HepG2 (cell line): ENCODE measurements around the gene DLEC1.

Experiments used
- ATF6 ChIP-seq: sonication (generic); formaldehyde crosslinking; conservative IDR thresholded peaks from 2 replicates; pipeline ENCODE4 v1.4.0; 2020; ENCODE audit warnings: missing genetic modification reagents
- CTCF ChIP-seq: sonication (generic); formaldehyde crosslinking; IDR thresholded peaks from 2 replicates; pipeline ENCODE4 v1.5.0; 2020; ENCODE audit warnings: mild to moderate bottlenecking, missing genetic modification reagents, moderate library complexity
- MNT ChIP-seq: fragments of 450-650 bp; IDR thresholded peaks from 2 replicates; pipeline ENCODE4 v1.6.1; 2016
- NFRKB ChIP-seq: fragments of 450-650 bp; IDR thresholded peaks from 2 replicates; pipeline ENCODE4 v1.6.1; 2017
- PATZ1 ChIP-seq: sonication (generic); formaldehyde crosslinking; IDR thresholded peaks from 2 replicates; pipeline ENCODE4 v1.4.0; 2020; ENCODE audit warnings: missing genetic modification reagents
- PHF8 ChIP-seq: sonication (generic); formaldehyde crosslinking; IDR thresholded peaks from 2 replicates; pipeline ENCODE4 v1.5.0; 2020; ENCODE audit warnings: missing genetic modification reagents
- RBM39 ChIP-seq: fragments of 200-400 bp; formaldehyde crosslinking; IDR thresholded peaks from one replicate; pipeline ENCODE4 v1.6.1; 2018; ENCODE audit warnings: antibody characterized with exemption, mild to moderate bottlenecking, low read depth, low read length; ENCODE audit not compliant: poor library complexity, severe bottlenecking
- RFX5 ChIP-seq: IDR thresholded peaks from 2 replicates; pipeline ENCODE4 v1.6.1; 2011; ENCODE audit warnings: low read depth, low read length, improper control_type of control experiment
- ZNF33A ChIP-seq: sonication (generic); formaldehyde crosslinking; IDR thresholded peaks from 2 replicates; pipeline ENCODE4 v1.5.1; 2020; ENCODE audit warnings: missing genetic modification reagents, mild to moderate bottlenecking, moderate library complexity, borderline replicate concordance

- TF ChIP-seq NFRKB (no peak), RBM39 (no peak), CTCF (CRISPR knock-in tag) (no peak), MNT (no peak), ATF6 (no peak), PHF8 (CRISPR knock-in tag) (no peak), ZNF33A (CRISPR knock-in tag) (no peak), PATZ1 (no peak), RFX5 (no peak)
Observed at GRCh38 chr3:38054499-38055001, 15.5 kb downstream of the DLEC1 start.
